WERI-Rb-1 (cell line): ENCODE data around the gene ARHGEF4.

ENCODE experiments used
- DNase-seq: peaks from one replicate; pipeline ENCODE4 v3.0.0-alpha.2; 2020
- H3K27ac ChIP-seq: fragments of 250-450 bp; sonication (Bioruptor Pico); 2 replicates; pipeline ENCODE4 v1.5.1; 2020; ENCODE audit warnings: mild to moderate bottlenecking, moderate library complexity
- H3K27me3 ChIP-seq: fragments of 250-450 bp; sonication (Bioruptor Pico); 2 replicates; pipeline ENCODE4 v1.5.1; 2021; ENCODE audit warnings: mild to moderate bottlenecking, low read depth, moderate library complexity; ENCODE audit not compliant: insufficient read depth, severe bottlenecking
- H3K36me3 ChIP-seq: fragments of 250-450 bp; sonication (Bioruptor Pico); 2 replicates; pipeline ENCODE4 v1.5.1; 2020; ENCODE audit warnings: mild to moderate bottlenecking, moderate library complexity
- H3K4me3 ChIP-seq: 2 replicates; pipeline ENCODE4 v1.5.1; 2011; ENCODE audit warnings: low read depth, mild to moderate bottlenecking, control low read depth, low read length
- H3K9me3 ChIP-seq: fragments of 250-450 bp; sonication (Bioruptor Pico); 2 replicates; pipeline ENCODE4 v1.5.1; 2021; ENCODE audit warnings: mild to moderate bottlenecking, moderate library complexity; ENCODE audit not compliant: severe bottlenecking
- CTCF ChIP-seq: IDR thresholded peaks from 2 replicates; pipeline ENCODE4 v1.5.1; 2011; ENCODE audit warnings: low read depth, mild to moderate bottlenecking, control low read depth, inconsistent platforms, low read length

Gene ARHGEF4

GRCh38 chr2:131037398-131038257, 200.9 kb downstream of the ARHGEF4 start:
- TF ChIP-seq CTCF = no peak
- no peak for DNase-seq
- H3K27ac ChIP-seq = no peak overlapping the region

GRCh38 chr2:131038258-131039100, 201.8 kb downstream of the ARHGEF4 start:
- Histone ChIP-seq H3K27me3 (no peaks in the 10 kb centered on the region), H3K4me3 (no peak overlapping the region), H3K9me3 (no peaks in the 10 kb centered on the region), H3K36me3 (no peaks in the 10 kb centered on the region), H3K27ac (no peak overlapping the region)
- TF ChIP-seq CTCF = no peak
- no peak for DNase-seq

More at GRCh38 chr2:131037398-131038257, 200.9 kb downstream of the ARHGEF4 start:
- Histone ChIP-seq H3K4me3 (no peak overlapping the region), H3K9me3 (no peaks in the 10 kb centered on the region), H3K36me3 (no peaks in the 10 kb centered on the region), H3K27me3 (no peaks in the 10 kb centered on the region)

GRCh38 chr2:131039101-131039440, 202.4 kb downstream of the ARHGEF4 start:
- DNase-seq = no peak
- Histone ChIP-seq H3K4me3 (no peak overlapping the region), H3K36me3 (no peaks in the 10 kb centered on the region), H3K27ac (no peak overlapping the region), H3K9me3 (no peaks in the 10 kb centered on the region), H3K27me3 (no peaks in the 10 kb centered on the region)
- TF ChIP-seq CTCF = no peak

- H3K9me3 ChIP-seq = no peaks in the 10 kb centered on the region
- H3K4me3 ChIP-seq = no peak overlapping the region
- TF ChIP-seq CTCF = no peak
- no peaks in the 10 kb centered on the region for H3K27me3 ChIP-seq
- no peak for DNase-seq
- H3K27ac ChIP-seq = no peak overlapping the region
- H3K36me3 ChIP-seq = no peaks in the 10 kb centered on the region; the same call in 1 of the 2 replicates
These were observed 202.8 kb downstream of the ARHGEF4 start for GRCh38 chr2:131039535-131039907.

- no peaks in the 10 kb centered on the region for H3K27me3 ChIP-seq
- H3K9me3 ChIP-seq = no peaks in the 10 kb centered on the region
- no peak for DNase-seq
- no peak overlapping the region for H3K27ac ChIP-seq
- TF ChIP-seq CTCF = no peak
- H3K36me3 ChIP-seq = no peaks in the 10 kb centered on the region; the same call in 1 of the 2 replicates
- H3K4me3 ChIP-seq = no peak overlapping the region
These were observed 203.4 kb downstream of the ARHGEF4 start for GRCh38 chr2:131039908-131040660.
